BJ (cell line): Measurements from ENCODE around the gene KCNQ1. TPM values are rescaled to one million over a fixed set of nuclear protein-coding genes. Genes with fewer than 3 reads are reported as not detected.

ENCODE experiments used
- CTCF ChIA-PET: fragments of 350-600 bp; formaldehyde crosslinking; extraction: SDS; loops from one replicate; lab custom pipeline; 2021; ENCODE audit warnings: antibody characterized with exemption, inconsistent platforms; lab: Yijun Ruan, JAX
- POLR2A ChIA-PET: fragments of 300-600 bp; sonication (Branson Sonifier 250); formaldehyde crosslinking; extraction: SDS; loops from one replicate; lab custom pipeline; 2021; ENCODE audit warnings: antibody characterized with exemption; lab: Charles Lee
- DNase-seq: peaks from one replicate; pipeline ENCODE4 v3.0.0-alpha.2; 2011; ENCODE audit warnings: low read depth
- H3K27me3 ChIP-seq: 2 replicates; pipeline ENCODE4 v1.6.0; 2011; ENCODE audit warnings: low read length; ENCODE audit not compliant: control insufficient read depth, insufficient read depth
- H3K36me3 ChIP-seq: 2 replicates; pipeline ENCODE4 v1.5.1; 2011; ENCODE audit warnings: low read length; ENCODE audit not compliant: control insufficient read depth, insufficient read depth
- H3K4me3 ChIP-seq: 2 replicates; pipeline ENCODE4 v1.5.1; 2011; ENCODE audit warnings: low read depth, mild to moderate bottlenecking, control low read depth, low read length
- CTCF ChIP-seq: IDR thresholded peaks from 2 replicates; pipeline ENCODE4 v1.5.1; 2011; ENCODE audit warnings: low read depth, mild to moderate bottlenecking, control low read depth, inconsistent platforms, low read length, moderate library complexity; ENCODE audit not compliant: insufficient read depth
- polyA plus RNA-seq: library from polyadenylated mRNA; depleted of rRNA; stranded (reverse); fragments of >200 nt; gene quantifications from 2 replicates; pipeline ENCODE4 v1.2.3, GENCODE V29; 2011

KCNQ1 gene
- polyA plus RNA-seq, 1 experiment = not detected

- DNase-seq = no peak
- no peak for TF ChIP-seq CTCF
- Histone ChIP-seq H3K36me3 (no peaks in the 10 kb centered on the region), H3K27me3 (no peaks in the 10 kb centered on the region; the same call in 1 of the 2 replicates), H3K4me3 (no peak overlapping the region)
- ChIA-PET POLR2A (no interaction called here), CTCF (no interaction called here)
These were observed 138.3 kb downstream of the KCNQ1 start for GRCh38 chr11:2582946-2583604.

- Histone ChIP-seq H3K27me3 (no peaks in the 10 kb centered on the region; the same call in 1 of the 2 replicates), H3K36me3 (no peaks in the 10 kb centered on the region), H3K4me3 (no peak overlapping the region)
- CTCF ChIA-PET = no interaction called here
- no peak for DNase-seq
- POLR2A ChIA-PET = no interaction called here
- no peak for TF ChIP-seq CTCF
These were observed 138.8 kb downstream of the KCNQ1 start for GRCh38 chr11:2583605-2583958.

GRCh38 chr11:2584434-2584811 is 139.6 kb downstream of the KCNQ1 start:
- Histone ChIP-seq H3K27me3 (no peaks in the 10 kb centered on the region; the same call in 1 of the 2 replicates), H3K4me3 (no peak overlapping the region), H3K36me3 (no peaks in the 10 kb centered on the region)
- ChIA-PET CTCF (no interaction called here), POLR2A (no interaction called here)
- TF ChIP-seq CTCF = no peak
- DNase-seq = no peak

GRCh38 chr11:2584812-2585565 is 140.2 kb downstream of the KCNQ1 start:
- Histone ChIP-seq H3K4me3 (no peak overlapping the region), H3K36me3 (no peaks in the 10 kb centered on the region), H3K27me3 (no peaks in the 10 kb centered on the region; the same call in 1 of the 2 replicates)
- TF ChIP-seq CTCF = no peak
- ChIA-PET POLR2A (no interaction called here), CTCF (no interaction called here)
- no peak for DNase-seq

GRCh38 chr11:2585566-2586086 is 140.8 kb downstream of the KCNQ1 start:
- ChIA-PET POLR2A (no interaction called here), CTCF (no interaction called here)
- no peak overlapping the region for H3K4me3 ChIP-seq
- no peak for TF ChIP-seq CTCF
- H3K27me3 ChIP-seq = no peaks in the 10 kb centered on the region; the same call in 1 of the 2 replicates
- DNase-seq = no peak
- no peaks in the 10 kb centered on the region for H3K36me3 ChIP-seq
